SK-N-DZ (cell line): ENCODE measurements around the gene TEX2.

ENCODE experiments used
- DNase-seq: peaks from one replicate; pipeline ENCODE4 v3.0.0-alpha.2; 2015; ENCODE audit warnings: low spot score

Gene TEX2

GRCh38 chr17:64161380-64162176 is 101.5 kb downstream of the TEX2 start:
- no peak for DNase-seq

GRCh38 chr17:64160378-64160777 is 102.7 kb downstream of the TEX2 start:
- no peak for DNase-seq

- DNase-seq, result no peak
Measured at GRCh38 chr17:64158831-64159590, 104.0 kb downstream of the TEX2 start.

- DNase-seq, result no peak
Measured at GRCh38 chr17:64158406-64158805, 104.7 kb downstream of the TEX2 start.

- no peak for DNase-seq
Measured at GRCh38 chr17:64157669-64158180, 105.3 kb downstream of the TEX2 start.

GRCh38 chr17:64156670-64157069 is 106.4 kb downstream of the TEX2 start:
- DNase-seq, result no peak

- no peak for DNase-seq
Measured at GRCh38 chr17:64155751-64156544, 107.1 kb downstream of the TEX2 start.

GRCh38 chr17:64155129-64155528 is 107.9 kb downstream of the TEX2 start:
- DNase-seq, result no peak

- DNase-seq, result no peak
Measured at GRCh38 chr17:64154717-64155116, 108.3 kb downstream of the TEX2 start.

- no peak for DNase-seq
Measured at GRCh38 chr17:64154313-64154695, 108.8 kb downstream of the TEX2 start.

GRCh38 chr17:64153565-64154312 is 109.3 kb downstream of the TEX2 start:
- DNase-seq, result no peak

- no peak for DNase-seq
Measured at GRCh38 chr17:64152428-64153125, 110.5 kb downstream of the TEX2 start.

GRCh38 chr17:64151016-64151368 is 112.1 kb downstream of the TEX2 start:
- DNase-seq, result no peak

- no peak for DNase-seq
Measured at GRCh38 chr17:64150237-64151015, 112.6 kb downstream of the TEX2 start.

GRCh38 chr17:64149196-64149595 is 113.9 kb downstream of the TEX2 start:
- no peak for DNase-seq

- DNase-seq, result no peak
Measured at GRCh38 chr17:64148699-64149098, 114.4 kb downstream of the TEX2 start.

GRCh38 chr17:64148017-64148631 is 114.9 kb downstream of the TEX2 start:
- DNase-seq, result no peak

- DNase-seq, result no peak
Measured at GRCh38 chr17:64147110-64148016, 115.7 kb downstream of the TEX2 start.
